Neural cell (in vitro differentiated cells): Measurements from ENCODE around the gene KRTAP5-1. TPM values are rescaled to one million over a fixed set of nuclear protein-coding genes. Genes with fewer than 3 reads are reported as not detected.
"Not testable (repeated sequence)": the region's sequence is repeated elsewhere in the genome, so short reads cannot be mapped to it uniquely, and the experiment has no call there.

Source experiments
- H2AFZ ChIP-seq: fragments of 200-600, 300-800 bp; sonication (generic), shearing (Covaris generic); 2 replicates; pipeline ENCODE4 v1.6.0; 2014; ENCODE audit warnings: low read depth, mild to moderate bottlenecking, antibody characterized with exemption, low read length, moderate library complexity
- H3F3A ChIP-seq: fragments of 200-600 bp; shearing (Covaris generic); 2 replicates; pipeline ENCODE4 v1.6.1; 2016; ENCODE audit warnings: mild to moderate bottlenecking, moderate library complexity, mixed read lengths, antibody characterized with exemption, low read length; ENCODE audit not compliant: insufficient read depth, poor library complexity, severe bottlenecking
- H3K27ac ChIP-seq: fragments of 200-600, 300-800 bp; sonication (generic), shearing (Covaris generic); 2 replicates; pipeline ENCODE4 v1.5.1; 2014; ENCODE audit warnings: mild to moderate bottlenecking, low read length, moderate library complexity
- H3K27me3 ChIP-seq: fragments of 300-800, 200-600 bp; sonication (generic), shearing (Covaris generic); 2 replicates; pipeline ENCODE4 v1.6.0; 2014; ENCODE audit warnings: mild to moderate bottlenecking, low read depth, low read length, moderate library complexity; ENCODE audit not compliant: insufficient read depth
- H3K36me3 ChIP-seq: fragments of 300-800, 200-600 bp; sonication (generic), shearing (Covaris generic); 2 replicates; pipeline ENCODE4 v1.5.1; 2014; ENCODE audit warnings: mild to moderate bottlenecking, antibody characterized with exemption, low read length, moderate library complexity; ENCODE audit not compliant: insufficient read depth
- H3K4me2 ChIP-seq: fragments of 300-800, 200-600 bp; sonication (generic), shearing (Covaris generic); 2 replicates; pipeline ENCODE4 v1.6.0; 2014; ENCODE audit warnings: mild to moderate bottlenecking, low read length
- H3K4me3 ChIP-seq: fragments of 300-800, 200-600 bp; sonication (generic), shearing (Covaris generic); 2 replicates; pipeline ENCODE4 v1.5.1; 2014; ENCODE audit warnings: mild to moderate bottlenecking, low read length, moderate library complexity
- H3K79me2 ChIP-seq: fragments of 200-600 bp; shearing (Covaris generic); replicated peaks from 2 replicates; pipeline ENCODE4 v1.6.0; 2014; ENCODE audit warnings: mild to moderate bottlenecking, low read length, moderate library complexity; ENCODE audit not compliant: insufficient read depth
- H3K9ac ChIP-seq: fragments of 300-800, 200-600 bp; sonication (generic), shearing (Covaris generic); 2 replicates; pipeline ENCODE4 v1.6.1; 2016; ENCODE audit warnings: mild to moderate bottlenecking, low read length, mixed read lengths
- H3K9me2 ChIP-seq: fragments of 200-600 bp; shearing (Covaris generic); 2 replicates; pipeline ENCODE4 v1.6.1; 2016; ENCODE audit warnings: mild to moderate bottlenecking, low read length, mixed read lengths; ENCODE audit not compliant: insufficient read depth
- H3K9me3 ChIP-seq: fragments of 200-600, 300-800 bp; sonication (generic), shearing (Covaris generic); 2 replicates; pipeline ENCODE4 v1.6.1; 2016; ENCODE audit warnings: mild to moderate bottlenecking, mixed run types, low read length, moderate library complexity, mixed read lengths
- H4K20me1 ChIP-seq: fragments of 200-600 bp; shearing (Covaris generic); 2 replicates; pipeline ENCODE4 v1.6.1; 2016; ENCODE audit warnings: mild to moderate bottlenecking, mixed run types; ENCODE audit not compliant: insufficient read depth
- EP300 ChIP-seq: fragments of 450-650 bp; conservative IDR thresholded peaks from 2 replicates; pipeline ENCODE4 v1.6.1; 2014; ENCODE audit warnings: antibody characterized with exemption, mild to moderate bottlenecking, moderate library complexity; ENCODE audit not compliant: poor library complexity, severe bottlenecking
- EZH2 ChIP-seq: fragments of 200-600, 300-800 bp; shearing (Covaris generic), sonication (generic); IDR thresholded peaks from 2 replicates; pipeline ENCODE4 v1.6.1; 2014; ENCODE audit warnings: antibody characterized with exemption, low read length, borderline replicate concordance, mild to moderate bottlenecking; ENCODE audit not compliant: insufficient read depth, poor library complexity, severe bottlenecking
- MXI1 ChIP-seq: fragments of 450-650 bp; conservative IDR thresholded peaks from 2 replicates; pipeline ENCODE4 v1.6.1; 2014; ENCODE audit warnings: antibody characterized with exemption, mild to moderate bottlenecking; ENCODE audit not compliant: poor library complexity, severe bottlenecking
- POLR2AphosphoS5 ChIP-seq: IDR thresholded peaks from 2 replicates; pipeline ENCODE4 v1.6.1; 2012
- RAD21 ChIP-seq: fragments of 450-650 bp; conservative IDR thresholded peaks from 2 replicates; pipeline ENCODE4 v1.6.1; 2014; ENCODE audit warnings: antibody characterized with exemption, mild to moderate bottlenecking, moderate library complexity
- SMC3 ChIP-seq: fragments of 450-650 bp; conservative IDR thresholded peaks from 2 replicates; pipeline ENCODE4 v1.6.1; 2014; ENCODE audit warnings: antibody characterized with exemption, mild to moderate bottlenecking, moderate library complexity; ENCODE audit not compliant: poor library complexity
- TAF1 ChIP-seq: IDR thresholded peaks from 2 replicates; pipeline ENCODE4 v1.6.1; 2012; ENCODE audit warnings: low read depth
- polyA plus RNA-seq: library from polyadenylated mRNA; depleted of rRNA; stranded (reverse); fragments of >200 nt; gene quantifications from 2 replicates; pipeline ENCODE4 v1.2.3, GENCODE V29; 2014
- TF ChIP-seq, protein P1 (sequence below): fragments of 450-650 bp; IDR thresholded peaks from 2 replicates; pipeline ENCODE4 v1.5.1; 2014; ENCODE audit warnings: antibody characterized with exemption, mild to moderate bottlenecking, moderate library complexity; ENCODE audit not compliant: poor library complexity, severe bottlenecking
- TF ChIP-seq, protein P2 (sequence below): IDR thresholded peaks from 2 replicates; pipeline ENCODE4 v1.6.1; 2012; ENCODE audit warnings: borderline replicate concordance

KRTAP5-1 gene
- polyA plus RNA-seq, 1 donor from 2014 or later: not detected

GRCh38 chr11:1598816-1599215, 13.7 kb upstream of the KRTAP5-1 start:
- H3K9me2 ChIP-seq: no peaks in the 10 kb centered on the region
- H3K4me3 ChIP-seq: no peak overlapping the region
- no peak overlapping the region for H2AFZ ChIP-seq
- H3K4me2 ChIP-seq: no peak overlapping the region
- TF ChIP-seq, protein P1, sequence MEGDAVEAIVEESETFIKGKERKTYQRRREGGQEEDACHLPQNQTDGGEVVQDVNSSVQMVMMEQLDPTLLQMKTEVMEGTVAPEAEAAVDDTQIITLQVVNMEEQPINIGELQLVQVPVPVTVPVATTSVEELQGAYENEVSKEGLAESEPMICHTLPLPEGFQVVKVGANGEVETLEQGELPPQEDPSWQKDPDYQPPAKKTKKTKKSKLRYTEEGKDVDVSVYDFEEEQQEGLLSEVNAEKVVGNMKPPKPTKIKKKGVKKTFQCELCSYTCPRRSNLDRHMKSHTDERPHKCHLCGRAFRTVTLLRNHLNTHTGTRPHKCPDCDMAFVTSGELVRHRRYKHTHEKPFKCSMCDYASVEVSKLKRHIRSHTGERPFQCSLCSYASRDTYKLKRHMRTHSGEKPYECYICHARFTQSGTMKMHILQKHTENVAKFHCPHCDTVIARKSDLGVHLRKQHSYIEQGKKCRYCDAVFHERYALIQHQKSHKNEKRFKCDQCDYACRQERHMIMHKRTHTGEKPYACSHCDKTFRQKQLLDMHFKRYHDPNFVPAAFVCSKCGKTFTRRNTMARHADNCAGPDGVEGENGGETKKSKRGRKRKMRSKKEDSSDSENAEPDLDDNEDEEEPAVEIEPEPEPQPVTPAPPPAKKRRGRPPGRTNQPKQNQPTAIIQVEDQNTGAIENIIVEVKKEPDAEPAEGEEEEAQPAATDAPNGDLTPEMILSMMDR: no peak
- no peak for TF ChIP-seq TAF1
- TF ChIP-seq EZH2: no peak
- no peak for TF ChIP-seq SMC3
- TF ChIP-seq EP300: no peak
- no peak for TF ChIP-seq MXI1
- no peak for TF ChIP-seq POLR2AphosphoS5
- no peak for TF ChIP-seq RAD21
- TF ChIP-seq, protein P2, sequence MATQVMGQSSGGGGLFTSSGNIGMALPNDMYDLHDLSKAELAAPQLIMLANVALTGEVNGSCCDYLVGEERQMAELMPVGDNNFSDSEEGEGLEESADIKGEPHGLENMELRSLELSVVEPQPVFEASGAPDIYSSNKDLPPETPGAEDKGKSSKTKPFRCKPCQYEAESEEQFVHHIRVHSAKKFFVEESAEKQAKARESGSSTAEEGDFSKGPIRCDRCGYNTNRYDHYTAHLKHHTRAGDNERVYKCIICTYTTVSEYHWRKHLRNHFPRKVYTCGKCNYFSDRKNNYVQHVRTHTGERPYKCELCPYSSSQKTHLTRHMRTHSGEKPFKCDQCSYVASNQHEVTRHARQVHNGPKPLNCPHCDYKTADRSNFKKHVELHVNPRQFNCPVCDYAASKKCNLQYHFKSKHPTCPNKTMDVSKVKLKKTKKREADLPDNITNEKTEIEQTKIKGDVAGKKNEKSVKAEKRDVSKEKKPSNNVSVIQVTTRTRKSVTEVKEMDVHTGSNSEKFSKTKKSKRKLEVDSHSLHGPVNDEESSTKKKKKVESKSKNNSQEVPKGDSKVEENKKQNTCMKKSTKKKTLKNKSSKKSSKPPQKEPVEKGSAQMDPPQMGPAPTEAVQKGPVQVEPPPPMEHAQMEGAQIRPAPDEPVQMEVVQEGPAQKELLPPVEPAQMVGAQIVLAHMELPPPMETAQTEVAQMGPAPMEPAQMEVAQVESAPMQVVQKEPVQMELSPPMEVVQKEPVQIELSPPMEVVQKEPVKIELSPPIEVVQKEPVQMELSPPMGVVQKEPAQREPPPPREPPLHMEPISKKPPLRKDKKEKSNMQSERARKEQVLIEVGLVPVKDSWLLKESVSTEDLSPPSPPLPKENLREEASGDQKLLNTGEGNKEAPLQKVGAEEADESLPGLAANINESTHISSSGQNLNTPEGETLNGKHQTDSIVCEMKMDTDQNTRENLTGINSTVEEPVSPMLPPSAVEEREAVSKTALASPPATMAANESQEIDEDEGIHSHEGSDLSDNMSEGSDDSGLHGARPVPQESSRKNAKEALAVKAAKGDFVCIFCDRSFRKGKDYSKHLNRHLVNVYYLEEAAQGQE: no peak
- H3K27me3 ChIP-seq: no peaks in the 10 kb centered on the region
- no peaks in the 10 kb centered on the region for H3K79me2 ChIP-seq
- no peaks in the 10 kb centered on the region for H3K36me3 ChIP-seq
- no peak overlapping the region for H3K9ac ChIP-seq
- no peaks in the 10 kb centered on the region for H4K20me1 ChIP-seq
- no peak overlapping the region for H3K27ac ChIP-seq
- no peaks in the 10 kb centered on the region for H3F3A ChIP-seq
- H3K9me3 ChIP-seq: no peaks in the 10 kb centered on the region

- H3K27me3 ChIP-seq, H2AFZ ChIP-seq, H4K20me1 ChIP-seq, H3K79me2 ChIP-seq, H3K36me3 ChIP-seq, H3K9me2 ChIP-seq, H3K27ac ChIP-seq, H3K4me2 ChIP-seq, H3K4me3 ChIP-seq, H3K9me3 ChIP-seq, H3K9ac ChIP-seq, H3F3A ChIP-seq: not testable (repeated sequence)
Measured at GRCh38 chr11:1598406-1598805, 13.3 kb upstream of the KRTAP5-1 start.

DNA sequence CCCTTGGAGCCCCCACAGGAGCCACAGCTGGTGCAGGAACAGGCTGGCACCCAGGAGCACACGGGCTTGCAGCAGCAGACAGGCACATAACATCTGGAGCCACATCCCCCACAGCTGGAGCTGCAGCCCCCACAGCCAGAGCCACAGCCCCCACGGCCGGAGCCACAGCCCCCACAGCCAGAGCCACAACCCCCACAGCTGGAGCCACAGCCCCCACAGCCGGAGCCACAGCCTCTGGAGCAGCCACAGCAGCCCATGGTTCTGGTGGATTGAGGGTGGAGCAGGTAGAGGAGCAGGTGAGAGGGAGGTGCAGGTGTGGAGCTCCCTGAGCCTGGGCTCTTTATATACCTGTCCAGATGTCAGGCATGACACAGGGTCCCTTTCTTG, 12.9 kb upstream of the KRTAP5-1 start, which contains the start of gene KRTAP5-2:
Gene KRTAP5-2, minus strand, starts transcription at position 301 of the 387 bp plus-strand sequence. Its CDS starts 44 bp downstream, at position 257.
- Histone ChIP-seq H3K4me3 (no peak within 1 kb of the TSS), H3K27me3 (no peaks in the 10 kb centered on the region), H3K36me3 (no peaks in the 10 kb centered on the region), H3F3A (no peaks in the 10 kb centered on the region), H3K27ac (no peak within 1 kb of the TSS), H3K9ac (no peak within 1 kb of the TSS), H3K9me3 (no peaks in the 10 kb centered on the region), H3K79me2 (no peaks in the 10 kb centered on the region), H2AFZ (no peak within 1 kb of the TSS), H3K4me2 (no peak within 1 kb of the TSS), H3K9me2 (no peaks in the 10 kb centered on the region), H4K20me1 (no peaks in the 10 kb centered on the region)
- TF ChIP-seq SMC3 (no peak), TAF1 (no peak), EZH2 (no peak), EP300 (no peak), RAD21 (no peak), POLR2AphosphoS5 (no peak), MXI1 (no peak)
- TF ChIP-seq, protein P1: no peak
- TF ChIP-seq, protein P2: no peak
